ENCODE results near the gene STKLD1. TPM values are rescaled to one million over a fixed set of nuclear protein-coding genes. Genes with fewer than 3 reads are reported as not detected.

STKLD1 gene
- total RNA-seq, 3 donors from 2014 or later: 0.41 to 1.4 (median 1.3) TPM

- H3K4me1 ChIP-seq (ENCODE audit: low read depth): no peaks in the 10 kb centered on the region
- no peak for ATAC-seq
- no peak for TF ChIP-seq CTCF (IDR thresholded peaks at IDR 0.05)
Observed at GRCh38 chr9:133383438-133383837, 7.3 kb downstream of the STKLD1 start.

GRCh38 chr9:133384736-133385321 is 8.7 kb downstream of the STKLD1 start:
- H3K4me3 ChIP-seq: no peak overlapping the region
- DNase-seq (no peak), ATAC-seq (no peak)
- no peaks in the 10 kb centered on the region for H3K36me3 ChIP-seq (ENCODE audit: low read depth)
- H3K4me1 ChIP-seq (ENCODE audit: low read depth): no peaks in the 10 kb centered on the region
- no peaks in the 10 kb centered on the region for H3K9me3 ChIP-seq
- no peak for TF ChIP-seq CTCF (IDR thresholded peaks at IDR 0.05)
- intact Hi-C loops (cut with DNase I, micrococcal nuclease): no loop called here

More at GRCh38 chr9:133383438-133383837, 7.3 kb downstream of the STKLD1 start:
- no peaks in the 10 kb centered on the region for H3K9me3 ChIP-seq
- H3K4me3 ChIP-seq: no peak overlapping the region
- no peaks in the 10 kb centered on the region for H3K36me3 ChIP-seq (ENCODE audit: low read depth)
- no peak for DNase-seq
- intact Hi-C loops (cut with DNase I, micrococcal nuclease): no loop called here

GRCh38 chr9:133385452-133385851 is 9.3 kb downstream of the STKLD1 start:
- Histone ChIP-seq H3K4me1 (ENCODE audit: low read depth) (no peaks in the 10 kb centered on the region), H3K4me3 (no peak overlapping the region), H3K9me3 (no peaks in the 10 kb centered on the region), H3K36me3 (ENCODE audit: low read depth) (no peaks in the 10 kb centered on the region)
- no peak for ATAC-seq
- no peak for TF ChIP-seq CTCF (IDR thresholded peaks at IDR 0.05)
- no peak for DNase-seq
- intact Hi-C loops (cut with DNase I, micrococcal nuclease): no loop called here

- intact Hi-C loops (cut with DNase I, micrococcal nuclease): no loop called here
- no peaks in the 10 kb centered on the region for H3K36me3 ChIP-seq (ENCODE audit: low read depth)
- H3K4me1 ChIP-seq (ENCODE audit: low read depth): no peaks in the 10 kb centered on the region
- no peak for TF ChIP-seq CTCF (IDR thresholded peaks at IDR 0.05)
- H3K9me3 ChIP-seq: no peaks in the 10 kb centered on the region
- DNase-seq (peak in 1 of 3 donors; percentile 11), ATAC-seq (no peak)
- H3K4me3 ChIP-seq: no peak overlapping the region
Observed at GRCh38 chr9:133386338-133386737, 10.2 kb downstream of the STKLD1 start.

GRCh38 chr9:133387680-133388079 is 11.5 kb downstream of the STKLD1 start:
- Histone ChIP-seq H3K9me3 (no peaks in the 10 kb centered on the region), H3K36me3 (ENCODE audit: low read depth) (no peaks in the 10 kb centered on the region), H3K4me1 (ENCODE audit: low read depth) (no peaks in the 10 kb centered on the region), H3K4me3 (no peak overlapping the region)
- no peak for TF ChIP-seq CTCF (IDR thresholded peaks at IDR 0.05)
- intact Hi-C loops (cut with DNase I, micrococcal nuclease): no loop called here
- DNase-seq (no peak), ATAC-seq (no peak)

Measured in mucosa of descending colon (tissue), 3 donors.